CD14-positive monocyte (primary cell): Measurements from ENCODE around the gene THSD7A. TPM values are rescaled to one million over a fixed set of nuclear protein-coding genes. Genes with fewer than 3 reads are reported as not detected.

Experiments used
- DNase-seq, 3 donors: peaks; one replicate each; pipeline ENCODE4 v3.0.0-alpha.2; 2011 to 2022
- H2AFZ ChIP-seq: 2 replicates; pipeline ENCODE4 v1.6.0; 2012; ENCODE audit warnings: mild to moderate bottlenecking, low read depth, low read length, inconsistent platforms; ENCODE audit not compliant: insufficient read depth, poor library complexity, severe bottlenecking
- H3K27ac ChIP-seq, 2 donors: 1 replicate in 1 of 2; 2 replicates in 1 of 2; pipeline ENCODE4 v1.5.1; 2012 to 2013; ENCODE audit warnings: low read length in 2 of 2, control low read depth in 1 of 2, inconsistent platforms in 1 of 2, low read depth in 1 of 2, mild to moderate bottlenecking in 1 of 2
- H3K27me3 ChIP-seq, 2 donors: one replicate each; pipeline versions ENCODE4 v1.6.0 to v1.6.1; 2011 to 2013; ENCODE audit warnings: low read length in 2 of 2; ENCODE audit not compliant: control insufficient read depth in 2 of 2, insufficient read depth in 2 of 2
- H3K36me3 ChIP-seq, 2 donors: replicated peaks in 1 of 2; 1 replicate in 1 of 2; 2 replicates in 1 of 2; pipeline versions ENCODE4 v1.5.1 to v1.6.1; 2012 to 2013; ENCODE audit warnings: low read length in 2 of 2, control low read depth in 1 of 2, inconsistent platforms in 1 of 2, mild to moderate bottlenecking in 1 of 2; ENCODE audit not compliant: insufficient read depth in 2 of 2, control insufficient read depth in 1 of 2
- H3K4me1 ChIP-seq, 2 donors: 1 replicate in 1 of 2; 2 replicates in 1 of 2; pipeline versions ENCODE4 v1.5.1 to v1.6.1; 2012 to 2013; ENCODE audit warnings: low read length in 2 of 2, control low read depth in 1 of 2, inconsistent platforms in 1 of 2, mild to moderate bottlenecking in 1 of 2, moderate library complexity in 1 of 2; ENCODE audit not compliant: insufficient read depth in 2 of 2, control insufficient read depth in 1 of 2
- H3K4me2 ChIP-seq: replicated peaks from 2 replicates; pipeline ENCODE3; 2012; ENCODE audit warnings: low read length, moderate library complexity, mild to moderate bottlenecking; ENCODE audit not compliant: poor library complexity, severe bottlenecking; ENCODE audit errors: extremely low read depth
- H3K4me3 ChIP-seq, 3 experiments: fragments of 200-600 bp in 1 of 3; sonication (generic) in 1 of 3; replicated peaks in 1 of 3; 1 replicate in 2 of 3; 2 replicates in 1 of 3; pipeline ENCODE4 v1.5.1; 2011 to 2013; ENCODE audit warnings: low read length in 3 of 3, mild to moderate bottlenecking in 3 of 3, control low read depth in 2 of 3, low read depth in 2 of 3, inconsistent platforms in 1 of 3, moderate library complexity in 1 of 3
- H3K79me2 ChIP-seq: 2 replicates; pipeline ENCODE4 v1.6.0; 2012; ENCODE audit warnings: mild to moderate bottlenecking, control low read depth, inconsistent platforms, low read length, moderate library complexity; ENCODE audit not compliant: insufficient read depth
- H3K9ac ChIP-seq: 2 replicates; pipeline ENCODE4 v1.6.0; 2017; ENCODE audit warnings: low read length, mild to moderate bottlenecking; ENCODE audit not compliant: insufficient read depth, poor library complexity, severe bottlenecking
- H3K9me3 ChIP-seq, 2 donors: replicated peaks in 1 of 2; 1 replicate in 1 of 2; 2 replicates in 1 of 2; pipeline versions ENCODE4 v1.5.1 to v1.6.1; 2012 to 2013; ENCODE audit warnings: low read length in 2 of 2, control low read depth in 1 of 2; ENCODE audit not compliant: control insufficient read depth in 1 of 2, insufficient read depth in 1 of 2
- H4K20me1 ChIP-seq: 2 replicates; pipeline ENCODE4 v1.6.0; 2012; ENCODE audit warnings: mild to moderate bottlenecking, low read length, control low read depth, moderate library complexity; ENCODE audit not compliant: insufficient read depth
- H3K27ac Mint-ChIP-seq, 7 donors: one replicate each; pipeline ENCODE4 v1.8.0; 2020; ENCODE audit warnings: mild to moderate bottlenecking in 7 of 7, mixed read lengths in 7 of 7, moderate library complexity in 6 of 7, inconsistent platforms in 2 of 7
- H3K27me3 Mint-ChIP-seq, 3 donors: one replicate each; pipeline ENCODE4 v1.8.0; 2021 to 2022; ENCODE audit warnings: low read depth in 3 of 3, mild to moderate bottlenecking in 3 of 3, mixed read lengths in 3 of 3, moderate library complexity in 3 of 3, inconsistent platforms in 1 of 3
- H3K36me3 Mint-ChIP-seq, 2 donors: one replicate each; pipeline ENCODE4 v1.8.0; 2020; ENCODE audit warnings: mixed read lengths in 2 of 2, inconsistent platforms in 1 of 2, mild to moderate bottlenecking in 1 of 2
- H3K4me1 Mint-ChIP-seq: one replicate; pipeline ENCODE4 v1.8.0; 2020; ENCODE audit warnings: mild to moderate bottlenecking, mixed read lengths
- H3K4me3 Mint-ChIP-seq, 2 donors: one replicate each; pipeline ENCODE4 v1.8.0; 2020; ENCODE audit warnings: mild to moderate bottlenecking in 2 of 2, mixed read lengths in 2 of 2, moderate library complexity in 1 of 2
- H3K9me3 Mint-ChIP-seq, 7 donors: one replicate each; pipeline ENCODE4 v1.8.0; 2020 to 2022; ENCODE audit warnings: mixed read lengths in 7 of 7, mild to moderate bottlenecking in 6 of 7, moderate library complexity in 6 of 7, inconsistent platforms in 2 of 7
- WGBS: methylation state at CpG from one replicate; pipeline ENCODE4 v1.1.5; 2013; ENCODE audit warnings: missing lambda C conversion rate; ENCODE audit not compliant: insufficient coverage; 5-methylcytosine and 5-hydroxymethylcytosine counted together
- intact Hi-C, 2 donors: fragments of 100-400 bp; cut with micrococcal nuclease; formaldehyde crosslinking; loops; one replicate each; pipeline versions ENCODE4 v1.15.0 to v1.15.1; 2023
- polyA plus RNA-seq, 3 donors: library from polyadenylated mRNA; depleted of rRNA in 1 of 3; unstranded in 2 of 3; stranded (reverse) in 1 of 3; fragments of 300-500 nt in 2 of 3; fragments of >200 nt in 1 of 3; fragmentation: Illumina TruSeq in 2 of 3; gene quantifications; 1 replicate in 2 of 3; 2 replicates in 1 of 3; pipeline ENCODE4 v1.2.3, GENCODE V29; 2012 to 2021
- TF ChIP-seq, protein P1 (sequence below): fragments of 200-600 bp; IDR thresholded peaks from one replicate; pipeline ENCODE4 v1.8.0; 2022; ENCODE audit warnings: antibody characterized with exemption, mild to moderate bottlenecking

The THSD7A gene
- polyA plus RNA-seq, 3 donors: under 0.01 TPM; not detected in 2

DNA sequence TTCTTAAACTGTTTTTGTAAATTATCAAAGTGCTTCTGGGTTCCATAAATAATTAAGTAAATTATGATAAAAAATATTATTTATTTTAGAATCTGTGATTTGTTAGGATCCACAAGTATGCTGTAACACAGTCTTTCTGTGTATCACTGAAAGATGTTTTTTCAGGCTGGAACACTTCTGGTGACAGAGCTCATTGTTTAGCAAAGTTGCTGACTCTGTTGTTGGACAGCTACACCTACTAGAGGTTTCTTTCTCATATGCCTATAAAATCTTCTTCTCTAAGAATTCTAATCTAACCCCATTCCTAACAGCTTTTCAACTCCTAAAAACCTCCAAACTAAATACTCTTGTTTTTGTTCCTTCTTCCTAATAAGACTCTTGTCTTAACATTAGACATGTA is 176.8 kb downstream of the THSD7A start:
- DNase-seq: no peak
- Histone ChIP-seq H3K4me3 (no peak overlapping the region), H3K27ac (no peak overlapping the region), H3K36me3 (no peaks in the 10 kb centered on the region), H3K79me2 (no peaks in the 10 kb centered on the region), H3K4me2 (no peak overlapping the region), H3K27me3 (no peaks in the 10 kb centered on the region), H2AFZ (no peak overlapping the region), H3K4me1 (no peaks in the 10 kb centered on the region), H4K20me1 (no peaks in the 10 kb centered on the region), H3K9ac (no peak overlapping the region), H3K9me3 (no peaks in the 10 kb centered on the region)
- H3K4me3 Mint-ChIP-seq: no peak overlapping the region
- H3K27me3 Mint-ChIP-seq: no peaks in the 10 kb centered on the region
- intact Hi-C loops: no loop called here
- no peaks in the 10 kb centered on the region for H3K36me3 Mint-ChIP-seq
- H3K9me3 Mint-ChIP-seq: peaks cover 0 to 3% (median 0%) of the 10 kb centered on the region in 7 donors
- no peaks in the 10 kb centered on the region for H3K4me1 Mint-ChIP-seq
- TF ChIP-seq, protein P1, sequence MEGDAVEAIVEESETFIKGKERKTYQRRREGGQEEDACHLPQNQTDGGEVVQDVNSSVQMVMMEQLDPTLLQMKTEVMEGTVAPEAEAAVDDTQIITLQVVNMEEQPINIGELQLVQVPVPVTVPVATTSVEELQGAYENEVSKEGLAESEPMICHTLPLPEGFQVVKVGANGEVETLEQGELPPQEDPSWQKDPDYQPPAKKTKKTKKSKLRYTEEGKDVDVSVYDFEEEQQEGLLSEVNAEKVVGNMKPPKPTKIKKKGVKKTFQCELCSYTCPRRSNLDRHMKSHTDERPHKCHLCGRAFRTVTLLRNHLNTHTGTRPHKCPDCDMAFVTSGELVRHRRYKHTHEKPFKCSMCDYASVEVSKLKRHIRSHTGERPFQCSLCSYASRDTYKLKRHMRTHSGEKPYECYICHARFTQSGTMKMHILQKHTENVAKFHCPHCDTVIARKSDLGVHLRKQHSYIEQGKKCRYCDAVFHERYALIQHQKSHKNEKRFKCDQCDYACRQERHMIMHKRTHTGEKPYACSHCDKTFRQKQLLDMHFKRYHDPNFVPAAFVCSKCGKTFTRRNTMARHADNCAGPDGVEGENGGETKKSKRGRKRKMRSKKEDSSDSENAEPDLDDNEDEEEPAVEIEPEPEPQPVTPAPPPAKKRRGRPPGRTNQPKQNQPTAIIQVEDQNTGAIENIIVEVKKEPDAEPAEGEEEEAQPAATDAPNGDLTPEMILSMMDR: no peak
- no peak overlapping the region for H3K27ac Mint-ChIP-seq

DNA sequence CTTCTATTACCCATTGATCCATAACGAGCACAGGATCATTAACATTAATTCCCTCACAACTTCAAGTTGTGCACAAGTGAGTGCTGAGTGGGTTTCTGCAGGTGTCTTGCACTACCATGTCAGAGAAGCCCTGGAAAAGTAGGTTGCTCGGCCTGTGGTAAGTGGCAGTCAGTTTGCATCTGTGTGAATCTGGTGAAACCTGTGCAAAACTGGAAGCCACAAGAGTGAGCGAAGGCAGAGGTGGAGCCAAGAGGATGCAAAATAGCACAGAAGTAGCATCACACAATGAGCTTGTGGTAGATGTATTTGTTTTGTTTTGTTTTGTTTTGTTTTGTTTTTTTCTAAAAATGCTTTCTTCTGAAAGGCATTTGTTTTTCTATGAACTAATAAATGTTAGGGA is 181.5 kb downstream of the THSD7A start:
- no peaks in the 10 kb centered on the region for H3K36me3 Mint-ChIP-seq

More for the DNA sequence above, 181.5 kb downstream of the THSD7A start:
- Mint-ChIP-seq H3K27me3 (no peaks in the 10 kb centered on the region), H3K9me3 (peaks cover 0 to 5% (median 3%) of the 10 kb centered on the region in 7 donors), H3K4me3 (no peak overlapping the region), H3K4me1 (no peaks in the 10 kb centered on the region), H3K27ac (no peak overlapping the region)
- Histone ChIP-seq H3K27me3 (no peaks in the 10 kb centered on the region), H3K9me3 (no peaks in the 10 kb centered on the region), H3K36me3 (no peaks in the 10 kb centered on the region), H3K4me2 (no peak overlapping the region), H3K9ac (no peak overlapping the region), H3K4me3 (no peak overlapping the region), H3K27ac (no peak overlapping the region), H4K20me1 (no peaks in the 10 kb centered on the region), H3K4me1 (no peaks in the 10 kb centered on the region), H2AFZ (no peak overlapping the region), H3K79me2 (no peaks in the 10 kb centered on the region)
- DNase-seq: no peak
- 90% methylated on average over 2 of the region's 3 CpGs for WGBS
- TF ChIP-seq, protein P1: no peak
- intact Hi-C loops: no loop called here
